Common myeloid progenitor, CD34-positive (primary cell): ENCODE measurements around the gene PDGFA.

Experiments used
- CTCF ChIA-PET: fragments of 350-600 bp; sonication (Branson Sonifier 250); formaldehyde crosslinking; loops from one replicate; lab custom pipeline; 2021; ENCODE audit warnings: antibody characterized with exemption; lab: Charles Lee
- POLR2A ChIA-PET: fragments of 350-600 bp; sonication (Branson Sonifier 250); formaldehyde crosslinking; loops from one replicate; lab custom pipeline; 2021; ENCODE audit warnings: antibody characterized with exemption; lab: Charles Lee
- DNase-seq, 3 donors: peaks; one replicate each; pipeline versions ENCODE4 v3.0.0 to v3.0.0-alpha.2; 2013
- H3K27ac ChIP-seq, 2 experiments: 1 replicate in 1 of 2; 2 replicates in 1 of 2; pipeline ENCODE4 v1.7.0; 2013; ENCODE audit warnings: inconsistent platforms in 2 of 2, low read length in 2 of 2, mild to moderate bottlenecking in 2 of 2, low read depth in 1 of 2, moderate library complexity in 1 of 2; ENCODE audit not compliant: severe bottlenecking in 2 of 2, insufficient read depth in 1 of 2, poor library complexity in 1 of 2
- H3K27me3 ChIP-seq, 5 experiments: replicated peaks in 2 of 5; 1 replicate in 3 of 5; 2 replicates in 2 of 5; pipeline versions ENCODE4 v1.6.1 to v1.7.0; 2013; ENCODE audit warnings: low read length in 4 of 5, mild to moderate bottlenecking in 2 of 5, moderate library complexity in 2 of 5, inconsistent platforms in 1 of 5; ENCODE audit not compliant: insufficient read depth in 5 of 5, control insufficient read depth in 4 of 5
- H3K36me3 ChIP-seq, 4 experiments: 1 replicate in 2 of 4; 2 replicates in 2 of 4; pipeline versions ENCODE4 v1.6.1 to v1.7.0; 2013; ENCODE audit warnings: low read length in 3 of 4, control low read depth in 1 of 4, mild to moderate bottlenecking in 1 of 4; ENCODE audit not compliant: control insufficient read depth in 4 of 4, insufficient read depth in 4 of 4
- H3K4me1 ChIP-seq, 4 experiments: 1 replicate in 3 of 4; 2 replicates in 1 of 4; pipeline versions ENCODE4 v1.6.1 to v1.7.1; 2013; ENCODE audit warnings: low read length in 3 of 4, mild to moderate bottlenecking in 3 of 4, control low read depth in 1 of 4, inconsistent platforms in 1 of 4, moderate library complexity in 1 of 4; ENCODE audit not compliant: control insufficient read depth in 4 of 4, insufficient read depth in 4 of 4; ENCODE audit errors: control extremely low read depth in 1 of 4
- H3K4me3 ChIP-seq, 7 experiments: 1 replicate in 4 of 7; 2 replicates in 3 of 7; pipeline versions ENCODE4 v1.5.1 to v1.7.0; 2013; ENCODE audit warnings: mild to moderate bottlenecking in 7 of 7, low read length in 6 of 7, moderate library complexity in 6 of 7, inconsistent platforms in 2 of 7, low read depth in 2 of 7, control low read depth in 1 of 7; ENCODE audit not compliant: insufficient read depth in 4 of 7, control insufficient read depth in 1 of 7; ENCODE audit errors: extremely low read depth in 1 of 7
- H3K9me3 ChIP-seq, 5 experiments: 1 replicate in 4 of 5; 2 replicates in 1 of 5; pipeline versions ENCODE4 v1.6.1 to v1.7.1; 2013; ENCODE audit warnings: low read length in 4 of 5, mild to moderate bottlenecking in 2 of 5, inconsistent platforms in 1 of 5, low read depth in 1 of 5, moderate library complexity in 1 of 5; ENCODE audit not compliant: control insufficient read depth in 4 of 5, insufficient read depth in 2 of 5; ENCODE audit errors: control extremely low read depth in 1 of 5
- WGBS: methylation state at CpG from one replicate; pipeline ENCODE4 v1.1.5; 2013; ENCODE audit not compliant: insufficient coverage; 5-methylcytosine and 5-hydroxymethylcytosine counted together

The PDGFA gene

DNA sequence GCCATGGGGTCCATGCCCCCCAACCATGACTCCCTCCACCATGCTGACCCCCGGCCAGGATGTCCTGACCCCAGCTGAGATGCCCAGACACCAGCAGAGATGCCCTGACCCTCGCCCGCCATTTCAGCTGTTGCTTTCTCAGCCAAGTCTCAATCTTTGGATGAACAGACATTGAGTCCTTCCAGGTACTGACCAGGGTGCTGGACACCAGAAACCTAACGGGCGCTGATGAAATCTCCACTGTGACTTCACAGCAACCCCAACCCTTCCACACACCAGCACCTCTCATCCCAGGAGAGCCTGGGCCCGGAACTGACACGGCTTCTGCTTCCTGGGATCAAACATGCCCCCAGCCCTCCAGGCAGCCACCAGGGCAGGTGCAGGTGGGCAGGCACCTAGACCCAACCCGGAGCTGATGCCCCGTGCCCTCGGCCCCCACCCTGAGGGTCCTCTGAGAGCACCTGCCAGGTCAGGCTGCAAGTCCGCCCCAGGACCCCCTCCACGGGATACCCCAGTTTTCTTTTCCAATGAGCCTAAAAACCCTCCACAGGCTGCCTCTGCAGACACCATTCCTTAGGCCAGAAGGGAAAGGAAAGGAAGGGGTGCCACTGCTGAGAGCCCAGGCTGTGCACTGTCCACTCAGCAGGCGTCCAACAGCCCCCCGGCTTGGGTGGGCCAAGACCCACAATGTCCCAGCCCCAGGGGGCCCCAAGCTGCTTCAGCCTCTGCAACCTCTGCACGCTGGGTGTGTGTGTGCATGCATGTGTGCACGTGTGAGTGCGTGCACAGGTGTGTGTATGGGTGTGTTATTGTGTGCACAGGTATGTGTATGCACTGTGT, 43.4 kb upstream of the PDGFA start:
- no peak overlapping the region for H3K27ac ChIP-seq
- H3K4me3 ChIP-seq: no peak overlapping the region
- WGBS: 95% methylated on average over 9 of the region's 17 CpGs
- POLR2A ChIA-PET: no interaction called here
- no peaks in the 10 kb centered on the region for H3K9me3 ChIP-seq
- CTCF ChIA-PET: no interaction called here
- no peaks in the 10 kb centered on the region for H3K27me3 ChIP-seq
- H3K4me1 ChIP-seq: peaks cover 0 to 4% (median 0%) of the 10 kb centered on the region in 4 experiments
- H3K36me3 ChIP-seq: no peaks in the 10 kb centered on the region
- no peak for DNase-seq

- DNase-seq: no peak
- H3K27ac ChIP-seq: no peak overlapping the region
- H3K9me3 ChIP-seq: no peaks in the 10 kb centered on the region
- H3K4me1 ChIP-seq: peaks cover 0 to 4% (median 0%) of the 10 kb centered on the region in 4 experiments
- ChIA-PET POLR2A (no interaction called here), CTCF (no interaction called here)
- no peak overlapping the region for H3K4me3 ChIP-seq
- H3K27me3 ChIP-seq: no peaks in the 10 kb centered on the region
- H3K36me3 ChIP-seq: no peaks in the 10 kb centered on the region
- WGBS: 89% methylated on average over 6 of the region's 7 CpGs
Observed at GRCh38 chr7:562374-562675, 42.7 kb upstream of the PDGFA start.

DNA sequence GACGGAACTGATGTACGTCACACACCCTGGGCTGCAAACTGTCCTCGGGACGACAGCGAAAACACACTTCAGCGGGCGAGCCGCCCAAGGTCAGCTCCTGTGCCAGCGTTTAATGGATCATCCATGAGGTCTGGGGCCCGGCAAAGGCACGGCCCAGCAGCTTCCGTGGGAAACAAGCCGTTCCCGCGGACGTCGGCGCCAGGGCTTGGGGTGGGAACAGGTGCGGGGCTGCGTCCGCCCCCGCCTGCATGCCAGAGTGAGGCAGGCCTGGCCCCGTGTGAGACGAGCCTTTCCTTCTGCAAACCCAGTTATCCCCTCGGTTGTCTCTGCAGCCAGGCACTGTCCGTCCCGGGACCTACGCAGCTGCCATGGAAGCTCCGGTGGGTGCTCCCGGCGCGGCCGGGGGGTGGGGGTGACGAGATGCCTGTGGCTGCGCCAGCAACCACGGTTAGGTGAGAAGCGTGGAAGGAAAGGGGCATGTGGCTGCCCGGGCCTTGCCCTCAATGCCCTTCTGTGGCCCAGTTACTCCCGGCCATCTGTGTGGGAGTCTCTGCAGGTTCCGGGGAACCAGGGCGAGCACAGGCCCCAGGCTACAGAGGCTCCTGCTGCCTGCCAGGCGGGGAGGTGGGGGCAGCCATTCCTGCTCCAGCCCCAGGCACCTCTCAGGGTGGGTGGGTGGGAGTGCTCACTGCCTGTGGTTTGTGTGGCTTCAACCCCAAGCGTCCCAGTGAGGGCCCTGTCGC, 42.2 kb upstream of the PDGFA start:
- Histone ChIP-seq H3K4me3 (no peak overlapping the region), H3K36me3 (no peaks in the 10 kb centered on the region), H3K9me3 (no peaks in the 10 kb centered on the region), H3K27me3 (no peaks in the 10 kb centered on the region), H3K4me1 (peaks cover 0 to 4% (median 0%) of the 10 kb centered on the region in 4 experiments), H3K27ac (no peak overlapping the region)
- DNase-seq: no peak
- CTCF ChIA-PET: interaction anchor here (0.8 kb wide), 1 partner anchor 31 kb away, joined by 3 read pairs; no protein-coding TSS in a partner anchor
- POLR2A ChIA-PET: no interaction called here
- WGBS: 95% methylated on average over 35 of the region's 44 CpGs

DNA sequence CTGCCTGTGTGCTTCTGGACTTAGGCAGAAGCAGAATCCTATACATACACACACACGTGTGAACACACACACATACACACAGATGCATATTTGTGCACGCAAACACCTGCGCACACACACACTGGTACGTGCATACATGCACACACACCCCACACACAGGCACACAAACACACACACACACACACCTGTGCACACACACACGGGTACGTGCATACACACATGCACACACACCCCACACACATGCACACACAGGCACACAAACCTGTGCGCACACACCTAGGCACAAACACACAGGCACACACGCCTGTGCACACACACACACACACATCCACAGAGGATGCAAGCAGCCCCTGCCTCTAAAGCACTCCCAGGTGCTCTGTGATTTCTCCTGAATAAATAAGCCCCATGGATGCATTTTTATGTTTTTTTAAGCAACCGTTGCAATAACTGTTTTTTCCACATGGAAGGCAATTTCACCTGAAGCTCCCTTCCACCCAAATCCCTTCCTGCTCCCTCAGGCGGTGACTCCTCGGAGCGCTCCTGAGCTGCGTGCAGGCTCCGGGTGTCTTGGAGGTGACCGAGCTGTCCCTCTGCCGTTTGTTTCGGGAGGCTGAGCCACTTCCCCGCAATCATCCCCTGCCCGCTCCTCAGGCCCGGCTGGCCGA, 41.5 kb upstream of the PDGFA start:
- Histone ChIP-seq H3K36me3 (no peaks in the 10 kb centered on the region), H3K4me3 (no peak overlapping the region), H3K27ac (no peak overlapping the region), H3K9me3 (no peaks in the 10 kb centered on the region), H3K27me3 (no peaks in the 10 kb centered on the region), H3K4me1 (peaks cover 0 to 4% (median 0%) of the 10 kb centered on the region in 4 experiments)
- POLR2A ChIA-PET: no interaction called here
- CTCF ChIA-PET: interaction anchor here (0.8 kb wide), 2 partner anchors 32 to 232 kb away, joined by 3 to 5 read pairs; no protein-coding TSS in a partner anchor
- DNase-seq: no peak
- 98% methylated on average over 19 of the region's 21 CpGs for WGBS

DNA sequence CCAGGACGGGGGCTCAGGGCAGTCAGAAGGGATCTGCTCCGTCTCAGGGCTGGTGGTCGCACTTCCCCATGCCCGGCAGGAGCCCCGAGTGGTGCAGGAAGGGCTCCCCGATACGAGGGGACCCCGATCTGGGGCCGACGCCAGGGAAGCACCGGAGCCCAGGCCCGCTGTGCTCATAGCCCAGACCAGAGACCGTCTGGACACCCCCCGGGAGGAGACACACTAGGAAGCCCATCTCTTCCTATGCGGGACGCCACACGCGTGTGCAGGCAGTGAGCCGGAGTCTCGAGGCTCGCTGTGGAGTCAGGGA, 39.7 kb upstream of the PDGFA start:
- WGBS: 92% methylated on average over 18 of the region's 21 CpGs
- DNase-seq: no peak
- Histone ChIP-seq H3K4me1 (peaks cover 0 to 4% (median 0%) of the 10 kb centered on the region in 4 experiments), H3K36me3 (no peaks in the 10 kb centered on the region), H3K9me3 (no peaks in the 10 kb centered on the region), H3K4me3 (no peak overlapping the region), H3K27me3 (no peaks in the 10 kb centered on the region), H3K27ac (no peak overlapping the region)
- ChIA-PET POLR2A (no interaction called here), CTCF (no interaction called here)

GRCh38 chr7:557558-557881, 37.9 kb upstream of the PDGFA start:
- Histone ChIP-seq H3K27ac (no peak overlapping the region), H3K36me3 (no peaks in the 10 kb centered on the region), H3K27me3 (no peaks in the 10 kb centered on the region), H3K4me3 (no peak overlapping the region), H3K9me3 (no peaks in the 10 kb centered on the region), H3K4me1 (peaks cover 0 to 4% (median 0%) of the 10 kb centered on the region in 4 experiments)
- ChIA-PET CTCF (no interaction called here), POLR2A (no interaction called here)
- WGBS: 98% methylated on average over 12 of the region's 12 CpGs
- DNase-seq: no peak
